ENCODE data around the gene IFT25.

GRCh38 chr1:53947172-53947907 is 1.8 kb upstream of the IFT25 start:
- TF ChIP-seq, protein P1, sequence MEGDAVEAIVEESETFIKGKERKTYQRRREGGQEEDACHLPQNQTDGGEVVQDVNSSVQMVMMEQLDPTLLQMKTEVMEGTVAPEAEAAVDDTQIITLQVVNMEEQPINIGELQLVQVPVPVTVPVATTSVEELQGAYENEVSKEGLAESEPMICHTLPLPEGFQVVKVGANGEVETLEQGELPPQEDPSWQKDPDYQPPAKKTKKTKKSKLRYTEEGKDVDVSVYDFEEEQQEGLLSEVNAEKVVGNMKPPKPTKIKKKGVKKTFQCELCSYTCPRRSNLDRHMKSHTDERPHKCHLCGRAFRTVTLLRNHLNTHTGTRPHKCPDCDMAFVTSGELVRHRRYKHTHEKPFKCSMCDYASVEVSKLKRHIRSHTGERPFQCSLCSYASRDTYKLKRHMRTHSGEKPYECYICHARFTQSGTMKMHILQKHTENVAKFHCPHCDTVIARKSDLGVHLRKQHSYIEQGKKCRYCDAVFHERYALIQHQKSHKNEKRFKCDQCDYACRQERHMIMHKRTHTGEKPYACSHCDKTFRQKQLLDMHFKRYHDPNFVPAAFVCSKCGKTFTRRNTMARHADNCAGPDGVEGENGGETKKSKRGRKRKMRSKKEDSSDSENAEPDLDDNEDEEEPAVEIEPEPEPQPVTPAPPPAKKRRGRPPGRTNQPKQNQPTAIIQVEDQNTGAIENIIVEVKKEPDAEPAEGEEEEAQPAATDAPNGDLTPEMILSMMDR (IDR thresholded peaks at IDR 0.05; ENCODE audit: extremely low read depth in 1 of 2, insufficient read depth in 1 of 2, low read depth in 1 of 2, low read length in 2 of 2): no peak
- no peak for TF ChIP-seq EZH2 (IDR thresholded peaks at IDR 0.05; ENCODE audit: borderline replicate concordance, low read depth, low read length, severe bottlenecking)

All from endothelial cell of umbilical vein (primary cell).